Stimulated activated naive CD4-positive, alpha-beta T cell (primary cell): Measurements from ENCODE around the gene CDC34.
A peak's percentile ranks its signal among the peaks of the same experiment; 100 is the strongest.

Experiments
- DNase-seq, 6 experiments: peaks; one replicate each; lab custom pipeline; 2025; lab: John Stamatoyannopoulos, UW

Gene CDC34, protein sequence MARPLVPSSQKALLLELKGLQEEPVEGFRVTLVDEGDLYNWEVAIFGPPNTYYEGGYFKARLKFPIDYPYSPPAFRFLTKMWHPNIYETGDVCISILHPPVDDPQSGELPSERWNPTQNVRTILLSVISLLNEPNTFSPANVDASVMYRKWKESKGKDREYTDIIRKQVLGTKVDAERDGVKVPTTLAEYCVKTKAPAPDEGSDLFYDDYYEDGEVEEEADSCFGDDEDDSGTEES

DNA sequence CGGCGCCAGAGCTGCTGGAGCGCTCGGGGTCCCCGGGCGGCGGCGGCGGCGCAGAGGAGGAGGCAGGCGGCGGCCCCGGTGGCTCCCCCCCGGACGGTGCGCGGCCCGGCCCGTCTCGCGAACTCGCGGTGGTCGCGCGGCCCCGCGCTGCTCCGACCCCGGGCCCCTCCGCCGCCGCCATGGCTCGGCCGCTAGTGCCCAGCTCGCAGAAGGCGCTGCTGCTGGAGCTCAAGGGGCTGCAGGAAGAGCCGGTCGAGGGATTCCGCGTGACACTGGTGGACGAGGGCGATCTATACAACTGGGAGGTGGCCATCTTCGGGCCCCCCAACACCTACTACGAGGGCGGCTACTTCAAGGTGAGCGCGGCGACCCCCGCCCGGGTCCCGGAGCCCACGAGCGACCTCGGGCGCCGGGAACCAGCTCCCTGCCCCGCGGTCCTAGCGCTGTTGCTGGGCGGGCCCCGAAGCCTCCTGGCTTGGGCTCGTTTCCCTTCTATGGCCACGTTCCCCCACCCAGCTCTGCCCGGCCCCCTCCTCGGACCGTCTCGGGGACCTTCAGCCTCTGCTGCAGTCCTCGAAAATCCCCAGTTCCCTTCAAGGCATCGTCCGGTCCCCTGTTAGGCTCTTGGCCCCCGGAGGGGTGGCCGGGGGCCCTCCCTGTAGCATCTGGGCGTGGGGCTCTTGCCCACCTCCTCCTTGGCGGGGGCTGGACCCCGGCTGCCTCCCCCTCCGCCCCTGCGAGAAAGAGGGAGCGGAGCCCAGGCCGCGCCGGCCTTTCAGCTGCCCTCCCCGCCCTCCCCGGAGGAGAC is at the start of gene CDC34:
Gene CDC34 (plus strand): TSS at position 8 of the 808 bp plus-strand sequence. CDS start 172 bp downstream, at position 180.
- no peak for DNase-seq

DNA sequence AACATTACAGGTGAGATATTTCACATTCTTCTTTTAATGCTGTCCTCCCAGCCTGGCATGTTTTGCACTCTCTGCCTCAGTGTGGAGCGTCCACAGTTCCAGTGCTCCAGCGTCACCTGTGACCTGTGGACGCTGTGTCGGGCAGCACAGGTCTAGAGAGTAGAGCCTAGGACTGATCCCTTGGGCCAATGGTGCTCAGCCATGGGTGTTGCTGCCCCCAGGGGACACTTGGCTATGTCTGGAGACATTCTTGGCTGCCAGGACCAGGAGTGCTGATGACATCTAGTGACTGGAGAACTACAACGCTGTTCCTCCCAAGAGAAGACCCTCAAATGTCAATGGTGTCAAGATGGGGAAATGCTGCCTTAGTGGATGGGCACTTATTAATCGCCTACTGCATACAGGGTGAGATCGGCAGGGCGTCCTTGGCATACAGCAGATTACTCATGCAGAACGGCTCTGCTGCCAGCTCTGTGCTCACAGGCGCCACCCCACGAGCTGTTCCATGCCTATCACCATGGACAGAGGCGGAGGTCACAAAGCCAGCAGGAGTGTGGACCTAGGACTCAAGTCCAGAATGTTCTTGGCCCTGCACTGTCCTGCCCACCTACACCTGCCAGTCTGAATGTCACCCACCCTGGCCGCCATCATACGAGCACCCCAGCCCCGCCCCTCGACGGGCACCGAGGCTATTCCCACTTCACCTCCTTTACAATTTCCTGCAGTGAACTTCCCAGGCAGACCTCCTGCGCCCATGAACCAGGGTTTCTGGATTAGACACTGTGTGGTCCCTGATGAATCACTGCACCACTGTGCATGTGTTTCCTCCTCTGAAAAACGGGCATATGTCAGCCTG is 49.1 kb upstream of the CDC34 start:
- DNase-seq = no peak

GRCh38 chr19:483332-484072 is 48.1 kb upstream of the CDC34 start:
- no peak for DNase-seq

DNA sequence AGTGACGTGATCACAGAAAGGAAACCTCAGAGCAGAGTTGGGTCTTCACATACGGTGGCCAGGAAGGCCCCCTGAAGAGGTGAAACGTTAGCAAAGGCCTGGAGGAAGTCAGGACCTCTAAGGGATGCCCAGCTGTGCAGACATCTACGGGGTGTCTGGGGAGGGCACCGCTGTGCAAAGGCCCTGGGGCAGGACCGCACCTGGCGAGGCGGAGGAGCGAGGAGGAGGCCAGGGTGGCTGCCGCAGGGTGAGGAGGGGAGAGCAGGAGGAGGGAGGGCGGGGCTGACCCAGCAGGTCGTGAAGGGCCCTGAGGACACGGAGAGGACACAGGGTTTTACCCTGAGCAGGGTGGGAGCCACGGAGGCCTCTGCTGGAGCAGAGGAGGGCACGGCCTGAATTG is 47.1 kb upstream of the CDC34 start:
- DNase-seq = no peak

DNA sequence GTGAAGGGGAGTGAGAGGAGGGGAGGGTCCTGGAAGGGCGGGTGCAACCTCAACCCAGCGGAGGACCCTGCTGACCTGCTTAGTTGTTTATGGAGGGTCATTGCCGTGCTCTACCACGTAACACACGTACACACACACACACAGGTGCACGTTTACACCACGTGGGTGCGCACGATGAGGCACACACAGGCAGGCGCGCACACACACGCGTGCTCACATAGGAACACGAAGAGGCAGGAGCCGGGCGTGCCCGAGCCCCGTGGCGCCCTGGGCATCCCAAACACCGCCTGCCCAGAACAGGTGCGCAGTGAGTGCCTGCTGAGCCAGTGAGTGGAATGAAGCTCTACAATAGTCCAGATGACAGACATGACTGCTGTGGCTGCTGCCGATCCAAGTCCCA is 46.5 kb upstream of the CDC34 start:
- no peak for DNase-seq

DNA sequence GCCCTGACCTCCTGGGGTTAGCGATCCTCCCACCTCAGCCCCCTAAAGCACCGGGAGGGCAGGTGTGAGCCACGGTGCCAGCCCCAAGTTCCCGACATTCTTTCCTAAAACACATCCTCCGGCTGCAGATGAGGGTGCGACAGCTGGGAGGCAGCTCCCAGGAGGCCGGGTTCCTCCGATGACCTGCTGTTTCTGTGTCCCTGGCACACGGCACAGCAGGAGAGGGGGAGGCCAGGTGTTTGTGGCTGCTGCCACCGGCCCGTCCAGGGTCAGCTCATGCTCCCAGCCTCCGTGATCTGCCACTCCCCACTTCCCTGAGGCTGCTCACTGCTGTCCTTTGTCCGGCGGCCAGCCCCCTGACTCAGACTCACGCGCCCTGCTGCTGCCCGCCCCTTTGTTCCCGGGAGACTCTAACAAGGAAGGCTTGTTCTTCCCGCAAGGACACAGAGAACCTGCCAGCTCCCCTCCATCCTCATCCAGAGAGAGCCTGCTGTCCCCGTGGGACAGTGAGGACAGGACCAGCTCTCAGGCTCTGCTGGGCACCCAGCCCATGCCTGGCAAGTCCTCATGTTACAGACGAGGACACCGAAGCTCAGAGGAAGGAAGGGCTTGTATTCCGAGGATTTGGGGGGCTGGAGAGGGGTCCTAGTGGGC is 45.9 kb upstream of the CDC34 start:
- no peak for DNase-seq

DNA sequence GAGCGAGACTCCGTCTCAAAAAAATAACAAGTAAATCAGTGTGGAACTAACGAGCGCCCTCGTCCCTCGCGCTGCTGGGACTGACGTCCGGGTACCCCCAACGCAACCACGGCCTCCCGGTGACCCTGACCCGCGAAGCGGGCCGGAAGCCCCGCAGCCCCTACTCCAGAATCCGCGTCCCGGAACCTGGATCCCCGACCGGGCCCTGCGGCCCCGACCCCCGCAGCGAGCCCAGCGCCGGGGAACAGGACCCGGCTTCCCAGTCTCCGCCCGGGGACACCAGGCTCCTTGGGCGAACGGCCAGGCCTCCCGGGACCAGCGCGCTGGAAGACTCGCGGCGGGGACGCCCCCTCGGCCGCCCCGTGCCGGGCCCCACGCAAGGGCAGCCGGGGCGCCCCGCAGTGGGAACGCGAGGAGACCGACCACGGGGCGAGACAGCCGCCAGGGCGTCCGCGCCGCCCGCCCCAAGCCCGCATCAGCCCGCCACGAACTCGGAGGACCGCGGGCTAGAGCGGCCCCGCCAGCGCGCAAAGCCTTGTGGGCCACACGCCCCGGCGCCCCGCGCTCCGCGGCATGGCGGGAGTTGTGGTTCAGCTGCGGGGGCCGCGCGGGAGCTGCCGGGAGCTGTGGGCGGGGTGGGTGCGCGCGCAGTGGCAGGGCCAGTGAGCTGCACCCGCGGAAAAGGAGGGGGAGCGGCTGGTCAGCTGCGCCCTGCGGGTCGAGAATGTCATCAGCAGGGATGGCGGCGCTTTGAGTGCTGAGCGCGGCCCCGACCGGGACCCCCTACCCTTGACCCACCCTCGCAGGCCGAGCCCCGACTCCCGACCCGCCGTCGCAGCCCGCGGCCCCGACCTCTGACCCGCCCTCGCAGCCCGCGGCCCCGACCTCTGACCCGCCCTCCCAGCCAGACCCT is 42.8 kb upstream of the CDC34 start:
- DNase-seq = peak; percentile 80 to 91 (median 88)

DNA sequence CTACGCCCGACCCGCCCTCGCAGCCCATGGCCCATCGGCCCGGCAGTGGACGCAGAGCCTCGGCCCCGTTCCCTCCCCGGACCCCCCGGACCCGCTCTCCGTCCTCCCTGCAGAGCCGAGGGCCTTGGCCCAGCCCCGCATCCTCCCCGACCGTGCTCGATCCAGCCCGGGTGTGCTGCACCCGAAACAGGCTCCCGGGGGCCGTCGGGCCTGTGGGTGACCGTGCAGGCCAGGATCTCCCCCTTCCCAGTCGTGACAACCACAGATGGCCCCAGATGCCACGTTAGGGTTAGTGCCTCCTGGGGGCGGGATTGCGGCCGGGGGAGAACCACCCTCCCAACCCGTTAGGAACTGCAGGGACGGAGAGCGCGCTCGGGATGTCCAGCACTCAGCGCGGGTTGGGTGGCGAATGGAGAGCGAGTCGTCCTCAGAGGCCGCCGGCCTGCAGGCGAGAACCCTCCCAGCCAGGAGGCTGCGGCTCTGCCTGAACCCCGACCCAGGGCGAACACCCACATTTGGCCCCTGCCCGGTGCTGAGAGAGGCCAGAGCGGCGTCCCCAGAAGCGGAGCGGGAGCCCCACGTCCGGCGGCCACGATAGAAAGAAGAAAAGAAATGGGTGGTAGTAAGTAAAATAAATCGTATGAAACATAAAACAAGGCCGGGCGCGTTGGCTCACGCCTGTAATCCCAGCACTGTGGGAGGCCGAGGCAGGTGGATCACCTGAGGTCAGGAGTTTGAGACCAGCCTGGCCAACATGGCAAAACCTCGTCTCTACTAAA is 42.0 kb upstream of the CDC34 start:
- peak in 1 of 6 experiments; percentile 48 for DNase-seq

DNA sequence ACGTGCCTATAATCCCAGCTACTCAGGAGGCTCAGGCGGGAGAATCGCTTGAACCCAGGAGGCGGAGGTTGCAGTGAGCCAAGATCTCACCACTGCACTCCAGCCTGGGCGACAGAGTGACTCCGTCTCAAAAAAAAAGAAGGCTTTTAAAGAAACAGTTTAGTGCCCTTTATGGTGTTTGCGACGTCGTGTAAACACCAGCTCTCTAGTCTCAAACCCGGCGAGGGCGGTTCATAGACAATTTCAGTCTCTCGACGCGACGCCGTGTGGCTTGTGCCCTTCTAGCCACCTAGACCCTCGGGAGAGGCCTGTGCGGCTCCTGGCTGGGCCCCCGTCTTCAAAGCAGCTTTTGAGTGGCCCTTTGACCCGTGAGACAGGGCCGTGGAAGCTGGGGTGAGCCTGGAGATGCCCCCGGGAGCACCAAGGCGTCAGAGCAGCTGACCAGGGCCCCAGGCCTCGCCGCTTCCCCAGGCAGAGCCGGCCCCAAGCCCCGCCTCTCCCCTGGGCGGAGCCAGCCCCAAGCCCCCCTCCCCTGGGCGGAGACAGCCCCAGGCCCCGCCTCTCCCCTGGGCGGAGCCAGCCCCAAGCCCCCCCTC is 40.3 kb upstream of the CDC34 start:
- peak in 4 of 6 experiments; percentile 9 to 57 (median 38) for DNase-seq

- DNase-seq = peak in 4 of 6 experiments; percentile 49 to 78 (median 54)
Measured at GRCh38 chr19:492091-492531, 39.4 kb upstream of the CDC34 start.

- no peak for DNase-seq
Measured at GRCh38 chr19:493391-494170, 38.0 kb upstream of the CDC34 start.

- DNase-seq = no peak
Measured at GRCh38 chr19:494171-495080, 37.1 kb upstream of the CDC34 start.

DNA sequence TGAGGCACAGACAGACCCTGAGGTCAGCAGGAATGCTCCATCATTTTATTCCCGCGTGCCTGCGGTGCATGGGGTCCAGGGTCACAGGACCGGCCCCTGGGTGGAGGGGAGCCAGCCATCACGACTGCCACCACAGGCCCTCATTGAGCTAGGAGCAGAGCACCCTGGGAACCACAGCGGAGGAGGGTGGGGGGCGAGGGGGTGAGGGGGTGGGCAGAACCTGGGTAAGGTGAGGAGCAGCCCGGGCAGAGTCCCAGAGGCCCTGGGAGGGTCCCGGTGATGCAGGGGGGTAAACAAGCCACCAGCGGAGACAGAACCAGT is 36.5 kb upstream of the CDC34 start:
- no peak for DNase-seq

DNA sequence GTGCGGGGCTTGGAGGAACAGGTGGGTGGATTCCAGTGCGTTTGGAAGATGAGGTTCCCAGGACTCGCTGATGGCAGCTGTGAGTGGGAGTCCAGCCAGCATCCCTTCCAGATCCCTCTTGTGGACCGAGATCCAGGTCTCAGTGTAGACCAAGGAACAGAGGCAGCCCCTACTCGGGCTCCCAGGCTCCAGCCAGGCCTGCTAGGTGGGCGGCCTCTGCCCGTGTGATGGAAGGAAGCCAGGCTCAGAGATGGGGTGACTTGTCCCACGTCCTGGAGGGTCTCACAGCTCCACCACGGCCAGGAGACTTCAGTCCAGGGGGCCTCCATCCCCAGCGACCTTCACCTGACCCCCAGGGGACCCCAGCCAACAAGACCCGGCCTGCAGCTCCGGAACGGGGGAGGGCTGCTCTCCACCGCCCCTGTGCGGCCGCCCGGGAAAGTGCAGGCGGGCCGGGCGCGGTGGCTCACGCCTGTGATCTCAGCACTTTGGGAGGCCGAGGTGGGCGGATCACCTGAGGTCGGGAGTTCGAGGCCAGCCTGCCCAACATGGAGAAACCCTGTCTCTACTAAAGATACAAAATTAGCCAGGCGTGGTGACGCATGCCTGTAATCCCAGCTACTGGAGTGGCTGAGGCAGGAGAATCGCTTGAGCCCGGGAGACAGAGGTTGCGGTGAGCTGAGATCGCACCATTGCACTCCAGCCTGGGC is 36.0 kb upstream of the CDC34 start:
- DNase-seq = peak in 3 of 6 experiments; percentile 24 to 55 (median 34)

GRCh38 chr19:496112-496665 is 35.4 kb upstream of the CDC34 start, which contains the start of gene MADCAM1:
Gene MADCAM1 (plus strand): TSS chr19:496486. CDS start chr19:496500, 14 bp downstream.
- no peak for DNase-seq

- DNase-seq = no peak
Measured at GRCh38 chr19:496986-497385, 34.6 kb upstream of the CDC34 start.
